IMR-90 (cell line): ENCODE results near the gene BMP4.

Source experiments
- BHLHE40 ChIP-seq: fragments of 150-350 bp; IDR thresholded peaks from 2 replicates; pipeline ENCODE4 v1.6.1; 2016; ENCODE audit warnings: mild to moderate bottlenecking, low read depth, low read length
- CTCF ChIP-seq: conservative IDR thresholded peaks from 2 replicates; pipeline ENCODE4 v1.5.1; 2012; ENCODE audit warnings: mild to moderate bottlenecking, low read depth, low read length, improper control_type of control experiment
- ELK1 ChIP-seq: fragments of 150-350 bp; IDR thresholded peaks from 2 replicates; pipeline ENCODE4 v1.6.1; 2016; ENCODE audit warnings: low read depth, mild to moderate bottlenecking, low read length, moderate library complexity, borderline replicate concordance
- FOS ChIP-seq: fragments of 150-350 bp; IDR thresholded peaks from 2 replicates; pipeline ENCODE4 v1.6.1; 2016; ENCODE audit warnings: low read depth, low read length
- MAFK ChIP-seq: IDR thresholded peaks from 2 replicates; pipeline ENCODE4 v1.6.1; 2012; ENCODE audit warnings: low read depth, low read length, improper control_type of control experiment
- MXI1 ChIP-seq: IDR thresholded peaks from 2 replicates; pipeline ENCODE4 v1.6.1; 2012; ENCODE audit warnings: low read depth, mild to moderate bottlenecking, low read length, moderate library complexity, borderline replicate concordance
- POLR2A ChIP-seq: IDR thresholded peaks from 2 replicates; pipeline ENCODE4 v1.6.1; 2012; ENCODE audit warnings: mild to moderate bottlenecking, low read depth, low read length
- RAD21 ChIP-seq: IDR thresholded peaks from 2 replicates; pipeline ENCODE4 v1.6.1; 2012; ENCODE audit warnings: low read length, improper control_type of control experiment
- RFX5 ChIP-seq: IDR thresholded peaks from 2 replicates; pipeline ENCODE4 v1.8.0; 2012; ENCODE audit warnings: low read depth, mild to moderate bottlenecking, low read length, moderate library complexity
- SMC3 ChIP-seq: fragments of 150-350 bp; IDR thresholded peaks from 2 replicates; pipeline ENCODE4 v1.6.1; 2016; ENCODE audit warnings: low read depth, mild to moderate bottlenecking, antibody characterized with exemption, low read length, moderate library complexity
- USF2 ChIP-seq: fragments of 150-350 bp; IDR thresholded peaks from 2 replicates; pipeline ENCODE4 v1.6.1; 2017; ENCODE audit warnings: mild to moderate bottlenecking, antibody characterized with exemption, low read length, low read depth

GRCh38 chr14:53938136-53938837 is 18.3 kb downstream of the BMP4 start:
- TF ChIP-seq POLR2A (no peak), CTCF (no peak), MAFK (0 out of 2 replicates have a peak, but pooled peaks have one; percentile 2), FOS (no peak), BHLHE40 (no peak), RAD21 (no peak), RFX5 (no peak), MXI1 (no peak), USF2 (no peak), SMC3 (no peak), ELK1 (no peak)
